AML-193 (cell line): ENCODE data around the gene MOB3C.

Experiments used
- DNase-seq, 2 experiments: peaks; one replicate each; lab custom pipeline; 2025; lab: John Stamatoyannopoulos, UW

The MOB3C gene

GRCh38 chr1:46575778-46576177 is 40.8 kb downstream of the MOB3C start:
- DNase-seq: no peak

GRCh38 chr1:46575300-46575699 is 41.3 kb downstream of the MOB3C start:
- no peak for DNase-seq

- no peak for DNase-seq
These were observed 44.9 kb downstream of the MOB3C start for GRCh38 chr1:46571691-46572225.

- DNase-seq: no peak
These were observed 46.5 kb downstream of the MOB3C start for GRCh38 chr1:46569884-46570725.

GRCh38 chr1:46569116-46569515 is 47.5 kb downstream of the MOB3C start:
- no peak for DNase-seq

- no peak for DNase-seq
These were observed 48.1 kb downstream of the MOB3C start for GRCh38 chr1:46568461-46568891.

- no peak for DNase-seq
These were observed 53.3 kb downstream of the MOB3C start for GRCh38 chr1:46563341-46563740.

GRCh38 chr1:46562498-46562897 is 54.1 kb downstream of the MOB3C start:
- DNase-seq: no peak

GRCh38 chr1:46558966-46559365 is 57.6 kb downstream of the MOB3C start:
- no peak for DNase-seq

GRCh38 chr1:46558141-46558963 is 58.3 kb downstream of the MOB3C start:
- no peak for DNase-seq
